ENCODE results near the gene CCSER1.
"Not testable (repeated sequence)": the region's sequence is repeated elsewhere in the genome, so short reads cannot be mapped to it uniquely, and the experiment has no call there.

The CCSER1 gene

DNA sequence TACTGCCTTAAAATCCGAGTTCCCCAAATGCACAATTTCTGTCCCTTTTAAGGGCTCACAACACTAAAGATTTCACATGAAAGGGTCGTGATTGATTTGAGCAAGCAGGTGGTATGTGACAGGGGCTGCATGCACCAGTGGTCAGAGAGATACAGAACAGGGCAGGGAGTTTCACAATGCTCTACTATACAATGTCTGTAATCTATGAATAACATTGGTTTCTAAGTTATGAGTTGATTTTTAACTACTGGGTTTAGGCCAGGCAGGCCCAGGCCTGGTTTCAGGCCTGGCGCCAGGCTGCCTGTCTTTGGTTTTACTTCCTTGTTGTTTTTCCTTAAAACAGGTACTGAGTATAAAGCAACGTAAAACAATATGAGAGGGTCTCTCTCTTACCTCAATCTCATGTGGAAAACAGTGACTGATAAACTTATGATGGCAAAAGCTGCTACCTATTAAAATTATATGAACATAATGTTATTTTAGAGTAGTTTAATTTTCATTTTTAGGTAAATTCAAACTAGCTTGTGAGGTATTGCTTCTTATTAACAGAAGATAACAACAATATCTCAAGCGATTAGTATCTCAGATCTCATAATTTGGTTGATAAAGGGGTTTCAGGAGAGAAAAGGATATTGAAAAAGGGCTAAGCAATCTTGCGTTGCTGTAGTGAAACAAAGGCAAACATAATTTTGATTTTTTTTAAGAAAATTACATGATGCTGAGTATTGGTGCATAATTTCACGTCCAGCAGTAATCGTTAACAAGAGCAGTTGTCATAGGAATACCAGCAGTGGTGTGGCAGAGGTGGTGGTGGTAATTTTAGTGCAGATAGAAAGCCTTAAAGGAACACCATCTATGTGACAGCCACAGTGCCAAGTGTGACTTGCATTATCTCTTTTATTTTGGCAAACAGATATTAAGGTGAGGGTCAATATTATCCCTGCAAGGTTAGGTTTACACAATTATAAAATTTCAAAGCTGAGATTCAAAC is 1232.1 kb downstream of the CCSER1 start:
- H3K27me3 ChIP-seq (ENCODE audit: control insufficient read depth in 1 of 2, insufficient read depth in 2 of 2, low read length in 2 of 2): no peaks in the 10 kb centered on the region
- no peaks in the 10 kb centered on the region for H3K4me1 ChIP-seq (ENCODE audit: control insufficient read depth, insufficient read depth, low read length)
- H3K4me3 ChIP-seq (ENCODE audit: low read length in 2 of 2): no peak overlapping the region
- no peak overlapping the region for H3K27ac ChIP-seq (ENCODE audit: low read length)
- no peaks in the 10 kb centered on the region for H3K36me3 ChIP-seq (ENCODE audit: control insufficient read depth in 2 of 2, insufficient read depth in 2 of 2, low read length in 2 of 2)
- H3K9ac ChIP-seq (ENCODE audit: low read length in 2 of 2): no peak overlapping the region
- no peaks in the 10 kb centered on the region for H3K9me3 ChIP-seq (ENCODE audit: control insufficient read depth in 2 of 2, low read length in 2 of 2)

DNA sequence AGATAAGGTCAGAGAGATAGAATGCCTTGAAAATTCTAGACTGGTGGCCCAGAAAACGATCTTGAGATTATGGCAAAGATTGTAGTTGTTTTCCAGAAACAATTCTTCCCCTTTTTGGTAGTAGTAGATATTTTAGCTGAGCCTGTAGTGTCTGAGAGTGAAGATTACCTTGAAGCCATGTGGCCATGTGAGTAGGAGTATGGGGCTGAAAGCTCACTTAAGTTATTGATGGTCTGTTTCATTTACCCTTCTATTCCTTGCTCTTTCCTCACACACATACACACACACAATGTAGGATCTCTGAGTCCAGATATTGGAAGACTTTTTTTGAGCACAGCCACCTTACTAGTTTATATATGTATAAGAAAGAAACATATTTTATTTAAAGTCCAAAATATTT is 1234.9 kb downstream of the CCSER1 start:
- no peak overlapping the region for H3K27ac ChIP-seq (ENCODE audit: low read length)
- no peaks in the 10 kb centered on the region for H3K9me3 ChIP-seq (ENCODE audit: control insufficient read depth in 2 of 2, low read length in 2 of 2)
- no peaks in the 10 kb centered on the region for H3K4me1 ChIP-seq (ENCODE audit: control insufficient read depth, insufficient read depth, low read length)
- no peak overlapping the region for H3K9ac ChIP-seq (ENCODE audit: low read length in 2 of 2)
- H3K27me3 ChIP-seq (ENCODE audit: control insufficient read depth in 1 of 2, insufficient read depth in 2 of 2, low read length in 2 of 2): no peaks in the 10 kb centered on the region
- H3K4me3 ChIP-seq (ENCODE audit: low read length in 2 of 2): no peak overlapping the region
- no peaks in the 10 kb centered on the region for H3K36me3 ChIP-seq (ENCODE audit: control insufficient read depth in 2 of 2, insufficient read depth in 2 of 2, low read length in 2 of 2)

DNA sequence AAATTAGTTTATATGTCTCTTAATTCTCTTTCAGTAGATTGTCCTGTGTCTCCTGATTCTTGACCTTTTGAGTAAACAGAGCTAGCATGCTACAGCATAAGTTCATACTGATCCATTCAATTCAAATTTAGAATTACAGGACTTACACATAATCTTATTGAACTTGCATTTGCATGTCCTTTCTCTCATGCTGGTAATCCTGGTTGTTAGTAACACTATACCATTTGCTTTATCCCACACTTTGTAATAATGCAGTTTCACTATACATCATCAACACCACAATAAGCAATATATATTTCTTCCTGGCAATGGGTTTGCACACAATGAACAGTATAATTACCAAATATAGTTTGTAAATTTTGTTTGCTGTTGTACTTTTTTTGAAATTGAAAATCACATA is 1239.4 kb downstream of the CCSER1 start:
- no peaks in the 10 kb centered on the region for H3K36me3 ChIP-seq (ENCODE audit: control insufficient read depth in 2 of 2, insufficient read depth in 2 of 2, low read length in 2 of 2)
- H3K27me3 ChIP-seq (ENCODE audit: control insufficient read depth in 1 of 2, insufficient read depth in 2 of 2, low read length in 2 of 2): no peaks in the 10 kb centered on the region
- no peak overlapping the region for H3K9ac ChIP-seq (ENCODE audit: low read length in 2 of 2)
- no peak overlapping the region for H3K4me3 ChIP-seq (ENCODE audit: low read length in 2 of 2)
- H3K4me1 ChIP-seq (ENCODE audit: control insufficient read depth, insufficient read depth, low read length): no peaks in the 10 kb centered on the region
- no peak overlapping the region for H3K27ac ChIP-seq (ENCODE audit: low read length)
- H3K9me3 ChIP-seq (ENCODE audit: control insufficient read depth in 2 of 2, low read length in 2 of 2): no peaks in the 10 kb centered on the region

DNA sequence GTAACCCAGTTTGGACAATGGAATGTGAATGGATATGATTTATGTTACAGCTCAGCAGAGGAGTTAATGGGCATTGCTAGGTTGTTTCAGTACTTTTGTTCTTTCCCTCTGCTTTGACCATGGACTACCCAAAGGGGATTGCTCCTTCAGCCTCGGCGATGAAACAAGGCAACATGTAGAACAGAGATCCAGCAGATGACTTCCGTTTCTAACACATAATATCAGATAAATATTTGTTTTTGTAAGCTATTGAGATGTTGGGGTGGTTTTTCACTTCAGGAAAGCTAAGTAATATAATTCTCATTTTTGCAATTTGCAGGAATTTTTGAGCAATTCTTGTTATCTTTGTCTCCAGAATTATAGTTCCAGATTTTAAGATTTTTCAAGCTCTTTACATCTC is 1241.9 kb downstream of the CCSER1 start:
- no peak overlapping the region for H3K9ac ChIP-seq (ENCODE audit: low read length in 2 of 2)
- no peak overlapping the region for H3K4me3 ChIP-seq (ENCODE audit: low read length in 2 of 2)
- no peaks in the 10 kb centered on the region for H3K4me1 ChIP-seq (ENCODE audit: control insufficient read depth, insufficient read depth, low read length)
- no peak overlapping the region for H3K27ac ChIP-seq (ENCODE audit: low read length)
- H3K9me3 ChIP-seq (ENCODE audit: control insufficient read depth in 2 of 2, low read length in 2 of 2): no peaks in the 10 kb centered on the region
- no peaks in the 10 kb centered on the region for H3K36me3 ChIP-seq (ENCODE audit: control insufficient read depth in 2 of 2, insufficient read depth in 2 of 2, low read length in 2 of 2)
- H3K27me3 ChIP-seq (ENCODE audit: control insufficient read depth in 1 of 2, insufficient read depth in 2 of 2, low read length in 2 of 2): no peaks in the 10 kb centered on the region

DNA sequence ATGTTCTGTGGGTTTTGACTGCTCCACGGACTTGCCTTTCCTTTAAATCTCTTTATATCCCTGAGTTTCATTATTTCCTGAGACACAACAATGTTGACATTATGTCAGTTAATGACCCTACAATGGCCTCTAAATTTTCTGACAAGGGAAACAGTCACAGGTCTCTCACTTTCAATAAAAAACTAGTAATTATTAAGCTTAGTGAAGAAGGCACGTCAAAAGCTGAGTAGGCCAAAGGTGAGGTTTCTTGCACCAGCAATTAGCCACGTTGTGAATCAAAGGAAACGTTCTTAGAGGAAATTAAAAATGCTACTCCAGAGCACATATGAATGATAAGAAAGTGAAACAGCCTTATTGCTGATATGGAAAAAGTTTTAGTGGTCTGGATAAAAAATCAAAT is 1246.4 kb downstream of the CCSER1 start:
- no peaks in the 10 kb centered on the region for H3K36me3 ChIP-seq (ENCODE audit: control insufficient read depth in 2 of 2, insufficient read depth in 2 of 2, low read length in 2 of 2)
- H3K4me1 ChIP-seq (ENCODE audit: control insufficient read depth, insufficient read depth, low read length): no peaks in the 10 kb centered on the region
- no peak overlapping the region for H3K4me3 ChIP-seq (ENCODE audit: low read length in 2 of 2)
- no peak overlapping the region for H3K9ac ChIP-seq (ENCODE audit: low read length in 2 of 2)
- no peak overlapping the region for H3K27ac ChIP-seq (ENCODE audit: low read length)
- no peaks in the 10 kb centered on the region for H3K27me3 ChIP-seq (ENCODE audit: control insufficient read depth in 1 of 2, insufficient read depth in 2 of 2, low read length in 2 of 2)
- no peaks in the 10 kb centered on the region for H3K9me3 ChIP-seq (ENCODE audit: control insufficient read depth in 2 of 2, low read length in 2 of 2)

DNA sequence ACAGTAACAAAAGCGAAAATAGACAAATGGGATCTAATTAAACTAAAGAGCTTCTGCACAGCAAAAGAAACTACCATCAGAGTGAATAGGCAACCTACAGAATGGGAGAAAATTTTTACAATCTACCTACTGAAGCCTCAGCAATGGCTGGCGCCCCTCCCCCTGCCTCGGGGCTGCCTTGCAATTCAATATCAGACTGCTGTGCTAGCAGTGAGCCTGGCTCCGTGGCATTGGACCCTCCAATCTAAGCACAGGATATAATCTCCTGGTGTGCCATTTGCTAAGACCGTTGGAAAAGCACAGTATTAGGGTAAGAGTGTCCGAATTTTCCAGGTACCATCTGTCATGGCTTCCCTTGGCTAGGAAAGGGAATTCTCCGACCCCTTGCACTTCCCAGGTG is 1278.2 kb downstream of the CCSER1 start:
- not testable (repeated sequence) for H3K4me1 ChIP-seq (ENCODE audit: control insufficient read depth, insufficient read depth, low read length); H3K27ac ChIP-seq (ENCODE audit: low read length); H3K9me3 ChIP-seq (ENCODE audit: control insufficient read depth in 2 of 2, low read length in 2 of 2)

DNA sequence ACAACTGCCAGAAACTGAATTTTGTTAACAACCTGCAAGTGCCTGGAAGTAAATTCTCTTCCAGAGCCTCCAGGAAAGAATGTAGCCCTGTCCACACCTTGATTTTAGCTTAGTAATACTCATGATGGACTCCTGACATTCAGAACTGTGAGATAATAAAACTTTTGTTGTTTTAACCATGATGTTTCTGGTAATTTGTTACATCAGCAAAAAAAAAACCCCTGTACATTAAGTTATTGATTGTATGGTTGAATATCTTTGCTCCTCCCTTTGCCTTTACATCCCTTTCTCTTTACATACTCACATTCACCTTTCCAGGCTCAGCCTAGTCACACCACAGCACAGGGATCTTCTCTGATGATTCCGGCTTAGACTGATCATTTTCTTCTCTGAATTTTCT is 1294.8 kb downstream of the CCSER1 start:
- Histone ChIP-seq H3K4me1 (ENCODE audit: control insufficient read depth, insufficient read depth, low read length) (no peaks in the 10 kb centered on the region), H3K4me3 (ENCODE audit: low read length in 2 of 2) (no peak overlapping the region), H3K27me3 (ENCODE audit: control insufficient read depth in 1 of 2, insufficient read depth in 2 of 2, low read length in 2 of 2) (no peaks in the 10 kb centered on the region)

More for the DNA sequence above, 1278.2 kb downstream of the CCSER1 start:
- H3K4me3 ChIP-seq (ENCODE audit: low read length in 2 of 2); H3K27me3 ChIP-seq (ENCODE audit: control insufficient read depth in 1 of 2, insufficient read depth in 2 of 2, low read length in 2 of 2); H3K36me3 ChIP-seq (ENCODE audit: control insufficient read depth in 2 of 2, insufficient read depth in 2 of 2, low read length in 2 of 2); H3K9ac ChIP-seq (ENCODE audit: low read length in 2 of 2): not testable (repeated sequence)

DNA sequence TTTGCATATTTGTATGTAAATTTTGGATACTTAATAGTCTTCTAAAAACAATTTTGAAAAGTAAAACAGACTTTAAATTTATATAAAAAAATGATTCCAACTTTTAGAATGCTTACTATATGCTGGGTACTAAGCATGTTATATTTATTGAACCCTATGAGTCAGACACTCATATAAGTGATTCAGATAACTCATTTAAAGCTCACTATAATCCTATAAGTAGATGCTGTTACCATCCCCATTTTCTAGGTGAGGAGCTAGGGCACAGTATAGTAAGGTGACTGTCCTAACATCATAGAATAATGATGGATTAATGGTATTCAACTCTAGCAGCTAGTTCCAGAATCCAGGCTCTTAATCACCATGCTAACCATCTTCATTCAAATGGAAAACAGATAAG is 1299.5 kb downstream of the CCSER1 start:
- no peaks in the 10 kb centered on the region for H3K27me3 ChIP-seq (ENCODE audit: control insufficient read depth in 1 of 2, insufficient read depth in 2 of 2, low read length in 2 of 2)
- no peak overlapping the region for H3K9ac ChIP-seq (ENCODE audit: low read length in 2 of 2)
- H3K36me3 ChIP-seq (ENCODE audit: control insufficient read depth in 2 of 2, insufficient read depth in 2 of 2, low read length in 2 of 2): no peaks in the 10 kb centered on the region
- no peak overlapping the region for H3K27ac ChIP-seq (ENCODE audit: low read length)
- no peaks in the 10 kb centered on the region for H3K4me1 ChIP-seq (ENCODE audit: control insufficient read depth, insufficient read depth, low read length)
- H3K9me3 ChIP-seq (ENCODE audit: control insufficient read depth in 2 of 2, low read length in 2 of 2): no peaks in the 10 kb centered on the region
- H3K4me3 ChIP-seq (ENCODE audit: low read length in 2 of 2): no peak overlapping the region

More for the DNA sequence above, 1294.8 kb downstream of the CCSER1 start:
- no peak overlapping the region for H3K27ac ChIP-seq (ENCODE audit: low read length)
- H3K9ac ChIP-seq (ENCODE audit: low read length in 2 of 2): no peak overlapping the region
- H3K36me3 ChIP-seq (ENCODE audit: control insufficient read depth in 2 of 2, insufficient read depth in 2 of 2, low read length in 2 of 2): no peaks in the 10 kb centered on the region
- peaks cover 0 to 2% of the 10 kb centered on the region in 2 donors for H3K9me3 ChIP-seq (ENCODE audit: control insufficient read depth in 2 of 2, low read length in 2 of 2)

DNA sequence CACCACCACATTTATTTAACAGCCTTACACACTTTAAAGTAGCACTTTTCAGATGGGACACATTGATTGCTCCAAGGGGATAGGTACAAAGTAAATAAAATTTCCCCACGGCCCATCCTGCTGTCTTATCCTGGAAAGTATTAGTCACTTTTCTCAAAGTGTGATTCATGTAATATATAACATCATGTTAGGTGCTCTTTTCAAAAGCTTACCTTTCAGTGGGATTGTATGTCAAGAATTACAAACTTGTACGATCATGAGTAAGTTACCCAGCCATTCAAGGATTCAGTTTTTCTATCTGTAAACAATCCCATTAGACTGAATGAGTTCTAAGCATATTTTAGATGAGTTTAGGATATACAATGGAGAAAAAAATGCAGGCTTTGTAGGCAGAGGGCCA is 1300.0 kb downstream of the CCSER1 start:
- no peak overlapping the region for H3K9ac ChIP-seq (ENCODE audit: low read length in 2 of 2)
- no peaks in the 10 kb centered on the region for H3K36me3 ChIP-seq (ENCODE audit: control insufficient read depth in 2 of 2, insufficient read depth in 2 of 2, low read length in 2 of 2)
- H3K4me1 ChIP-seq (ENCODE audit: control insufficient read depth, insufficient read depth, low read length): no peaks in the 10 kb centered on the region
- no peak overlapping the region for H3K4me3 ChIP-seq (ENCODE audit: low read length in 2 of 2)
- no peak overlapping the region for H3K27ac ChIP-seq (ENCODE audit: low read length)
- no peaks in the 10 kb centered on the region for H3K27me3 ChIP-seq (ENCODE audit: control insufficient read depth in 1 of 2, insufficient read depth in 2 of 2, low read length in 2 of 2)
- no peaks in the 10 kb centered on the region for H3K9me3 ChIP-seq (ENCODE audit: control insufficient read depth in 2 of 2, low read length in 2 of 2)

DNA sequence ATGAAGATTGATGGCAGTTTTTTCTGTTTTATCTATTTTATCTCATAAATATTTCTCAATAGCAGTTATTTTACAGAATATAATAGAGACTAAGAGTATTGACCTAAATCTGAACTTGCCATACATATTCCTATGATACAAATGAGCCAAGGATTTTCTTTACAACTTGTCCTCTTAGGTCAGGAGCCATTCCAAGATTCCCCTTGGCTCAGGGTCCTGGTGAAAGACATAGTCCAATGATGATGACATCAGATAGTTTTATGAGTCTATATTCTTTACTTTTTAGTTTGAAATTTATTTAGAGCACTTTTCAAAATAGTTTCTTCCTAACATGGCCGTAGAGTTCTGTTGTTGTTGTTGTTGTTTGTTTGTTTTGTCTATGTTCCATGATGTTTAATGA is 1307.4 kb downstream of the CCSER1 start:
- no peaks in the 10 kb centered on the region for H3K27me3 ChIP-seq (ENCODE audit: control insufficient read depth in 1 of 2, insufficient read depth in 2 of 2, low read length in 2 of 2)
- no peaks in the 10 kb centered on the region for H3K36me3 ChIP-seq (ENCODE audit: control insufficient read depth in 2 of 2, insufficient read depth in 2 of 2, low read length in 2 of 2)
- no peak overlapping the region for H3K9ac ChIP-seq (ENCODE audit: low read length in 2 of 2)
- no peaks in the 10 kb centered on the region for H3K4me1 ChIP-seq (ENCODE audit: control insufficient read depth, insufficient read depth, low read length)
- H3K4me3 ChIP-seq (ENCODE audit: low read length in 2 of 2): no peak overlapping the region
- no peak overlapping the region for H3K27ac ChIP-seq (ENCODE audit: low read length)
- no peaks in the 10 kb centered on the region for H3K9me3 ChIP-seq (ENCODE audit: control insufficient read depth in 2 of 2, low read length in 2 of 2)

DNA sequence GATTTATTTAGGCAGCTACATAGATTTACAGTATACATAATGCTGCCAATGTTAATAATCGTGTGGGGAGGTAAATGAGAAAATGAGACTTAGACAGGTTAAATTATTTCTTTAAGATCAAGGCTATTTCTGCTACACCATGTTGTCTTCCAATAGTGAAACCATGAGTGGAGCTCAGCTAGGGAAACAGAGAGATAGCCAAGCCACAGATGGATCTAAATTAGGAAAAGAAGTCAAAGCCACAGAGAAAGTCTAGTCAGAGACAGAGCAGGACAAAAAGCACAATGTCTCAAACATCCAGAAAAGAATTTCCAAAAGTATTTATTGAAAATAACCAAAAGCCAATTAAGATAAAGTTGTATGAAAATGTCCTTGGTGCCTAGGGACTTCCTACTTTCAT is 1309.4 kb downstream of the CCSER1 start:
- Histone ChIP-seq H3K4me1 (ENCODE audit: control insufficient read depth, insufficient read depth, low read length) (no peaks in the 10 kb centered on the region), H3K36me3 (ENCODE audit: control insufficient read depth in 2 of 2, insufficient read depth in 2 of 2, low read length in 2 of 2) (no peaks in the 10 kb centered on the region), H3K27me3 (ENCODE audit: control insufficient read depth in 1 of 2, insufficient read depth in 2 of 2, low read length in 2 of 2) (no peaks in the 10 kb centered on the region), H3K9me3 (ENCODE audit: control insufficient read depth in 2 of 2, low read length in 2 of 2) (no peaks in the 10 kb centered on the region), H3K9ac (ENCODE audit: low read length in 2 of 2) (no peak overlapping the region), H3K4me3 (ENCODE audit: low read length in 2 of 2) (no peak overlapping the region), H3K27ac (ENCODE audit: low read length) (no peak overlapping the region)

Data from stomach smooth muscle (tissue), 2 donors.